H1 (cell line): Measurements from ENCODE around the gene ZHX3. TPM values are rescaled to one million over a fixed set of nuclear protein-coding genes. Genes with fewer than 3 reads are reported as not detected.

ENCODE experiments used
- ATF2 ChIP-seq: IDR thresholded peaks from 2 replicates; pipeline ENCODE4 v1.6.1; 2012; ENCODE audit warnings: low read length, inconsistent platforms
- EP300 ChIP-seq, 2 experiments: IDR thresholded peaks; 1 replicate in 1 of 2; 2 replicates in 1 of 2; pipeline ENCODE4 v1.6.1; 2011 to 2012; ENCODE audit warnings: low read depth in 2 of 2, low read length in 2 of 2, mild to moderate bottlenecking in 2 of 2, borderline replicate concordance in 1 of 2, inconsistent platforms in 1 of 2, moderate library complexity in 1 of 2
- KDM4A ChIP-seq: IDR thresholded peaks from one replicate; pipeline ENCODE4 v1.7.1; 2012; ENCODE audit warnings: low read depth, mild to moderate bottlenecking, moderate library complexity, low read length, inconsistent platforms; ENCODE audit not compliant: severe bottlenecking
- SIRT6 ChIP-seq: IDR thresholded peaks from one replicate; pipeline ENCODE4 v1.7.1; 2012; ENCODE audit warnings: low read length, inconsistent platforms
- polyA plus RNA-seq, 7 experiments: library from polyadenylated mRNA; depleted of rRNA in 3 of 7; stranded (reverse) in 5 of 7; unstranded in 2 of 7; fragments of >200 nt in 5 of 7; fragments of 200-250 nt in 2 of 7; gene quantifications; 1 replicate in 5 of 7; 2 replicates in 1 of 7; 4 replicates in 1 of 7; pipeline versions ENCODE4 v1.2.1 to v1.2.3, GENCODE V29; 2011 to 2013; ENCODE audit warnings: missing spikeins in 2 of 7, mixed read lengths in 2 of 7
- total RNA-seq: library from RNA; stranded (reverse); fragmentation: NEBNext Ultra II Directional; extraction: Animal tissue kit (Norgen Biotek cat#: 25700); gene quantifications from 2 replicates; pipeline ENCODE4 v1.2.1, GENCODE V29; 2021

ZHX3 gene
- total and polyA plus RNA-seq, 2 of the 8 experiments (the other 6 are each of a cell fraction or from before 2014, with no cell fraction given) = 1.00 to 7.8 TPM

- TF ChIP-seq ATF2 (no peak), KDM4A (no peak), EP300 (IDR thresholded peaks at IDR 0.05; ENCODE audit: borderline replicate concordance in 1 of 2, low read depth in 2 of 2, low read length in 2 of 2) (no peak), SIRT6 (no peak)
Measured at GRCh38 chr20:41248368-41249024, 69.0 kb downstream of the ZHX3 start (continued).
